GM19099 (cell line): ENCODE measurements around the gene CALML5.

Experiments
- POLR2A ChIP-seq: IDR thresholded peaks from 3 replicates; pipeline ENCODE4 v1.6.1; 2011; ENCODE audit warnings: low read depth; ENCODE audit not compliant: insufficient read length; ENCODE audit errors: extremely low read depth

Gene CALML5

GRCh38 chr10:5490698-5491464 lies 8.5 kb downstream of the CALML5 start:
- no peak for TF ChIP-seq POLR2A

DNA sequence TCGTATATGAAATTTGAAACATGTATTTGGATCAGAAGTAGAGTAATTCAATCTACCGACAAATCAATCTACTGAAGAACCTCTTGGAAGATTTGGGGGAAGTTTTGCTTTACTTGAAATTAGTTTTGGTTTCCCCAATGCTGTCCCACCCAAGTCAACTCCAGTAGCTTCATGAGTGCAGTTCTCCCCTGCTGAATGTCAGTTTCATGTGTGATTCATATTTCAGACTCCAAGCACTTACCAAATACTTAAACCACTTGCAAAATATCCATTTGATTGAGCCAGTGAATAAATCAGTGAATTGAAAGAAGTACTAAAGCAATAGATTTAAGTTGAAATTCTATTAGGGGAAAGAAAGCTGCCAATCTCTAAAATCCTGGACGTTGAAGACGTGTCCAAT lies 9.3 kb downstream of the CALML5 start:
- TF ChIP-seq POLR2A, result no peak

- TF ChIP-seq POLR2A, result no peak
These were observed 10.9 kb downstream of the CALML5 start for GRCh38 chr10:5488272-5489161.

DNA sequence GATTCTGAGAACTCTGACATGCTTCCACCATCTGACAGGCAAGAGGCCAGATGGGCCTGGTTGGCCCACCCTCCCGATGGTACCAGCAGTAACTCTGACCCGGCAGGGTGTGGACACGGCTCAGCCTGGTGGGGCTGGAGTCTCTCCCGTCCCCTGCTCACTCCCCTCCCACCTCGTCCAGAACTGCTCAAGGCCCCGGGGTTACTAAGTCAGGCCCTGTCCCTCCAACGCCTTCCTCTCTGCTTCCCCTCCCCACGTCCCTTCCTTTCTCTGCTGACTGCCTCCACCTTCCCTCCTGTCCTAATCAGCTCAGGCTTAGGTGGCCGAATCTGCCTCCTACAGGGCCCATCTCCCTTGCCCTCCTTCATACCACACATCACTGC lies 12.5 kb downstream of the CALML5 start:
- no peak for TF ChIP-seq POLR2A

DNA sequence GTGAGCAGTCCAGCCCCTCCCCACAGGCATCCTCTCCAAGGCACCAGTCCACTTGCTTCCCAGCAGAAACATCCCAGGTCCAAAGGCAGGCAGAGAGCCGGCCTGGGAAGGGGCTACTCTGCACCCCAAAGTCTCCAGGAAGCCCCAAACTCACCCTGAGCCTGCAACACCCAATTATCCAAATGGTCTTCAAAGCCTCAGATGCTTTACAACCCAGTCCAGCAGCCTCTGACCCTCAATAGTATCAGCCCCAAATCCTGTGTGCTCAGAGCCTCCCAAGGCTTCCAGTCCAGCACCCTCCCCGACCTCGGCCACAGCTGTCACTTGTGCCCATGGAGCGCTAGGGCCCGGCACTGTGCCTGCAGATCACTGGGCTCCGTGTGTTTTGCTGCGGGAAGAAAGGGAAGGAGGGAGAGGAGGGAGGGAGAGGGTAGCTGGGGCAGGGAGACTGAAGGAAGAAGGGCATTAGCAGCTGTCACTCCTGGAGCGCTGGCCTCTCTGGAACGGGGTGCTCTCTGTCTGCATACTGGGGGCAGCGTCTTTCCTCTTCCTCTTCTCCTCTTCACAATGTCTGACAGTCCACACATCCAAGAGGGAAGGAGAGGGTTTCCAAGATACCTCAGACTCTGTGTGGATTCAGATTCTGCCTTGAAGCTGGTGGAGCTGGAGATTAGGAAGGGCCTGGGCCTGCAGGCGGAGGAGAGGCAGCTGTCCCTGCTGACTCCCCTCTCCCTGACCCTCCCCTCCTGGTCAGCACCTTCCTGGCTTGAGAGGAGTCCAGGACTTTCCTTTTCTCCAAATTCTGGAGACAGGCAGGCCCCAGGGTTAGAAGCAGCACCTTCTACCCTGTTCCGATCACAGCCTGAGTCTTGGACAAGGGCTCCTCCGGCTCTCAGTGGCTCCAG lies 13.2 kb downstream of the CALML5 start:
- TF ChIP-seq POLR2A, result no peak

DNA sequence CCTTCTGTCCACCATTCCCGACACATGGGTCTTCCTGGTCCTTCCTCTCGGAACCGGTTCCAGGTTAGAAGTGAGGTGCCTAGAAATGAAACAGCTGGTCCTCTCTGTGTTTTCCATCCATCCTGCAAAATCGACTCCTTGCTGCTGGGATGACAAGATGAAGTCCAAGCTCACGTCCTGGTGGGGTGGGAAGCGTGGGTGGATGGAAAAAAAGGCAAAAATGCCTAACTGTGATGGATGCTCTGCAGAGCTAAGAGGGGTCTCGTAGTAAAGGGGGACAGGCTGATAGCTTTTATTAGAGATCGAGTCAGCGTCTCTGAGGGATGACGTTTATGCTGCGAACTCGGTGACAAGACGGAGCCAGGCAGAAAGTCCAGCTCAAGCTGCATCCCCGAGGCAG lies 14.1 kb downstream of the CALML5 start:
- TF ChIP-seq POLR2A, result no peak

DNA sequence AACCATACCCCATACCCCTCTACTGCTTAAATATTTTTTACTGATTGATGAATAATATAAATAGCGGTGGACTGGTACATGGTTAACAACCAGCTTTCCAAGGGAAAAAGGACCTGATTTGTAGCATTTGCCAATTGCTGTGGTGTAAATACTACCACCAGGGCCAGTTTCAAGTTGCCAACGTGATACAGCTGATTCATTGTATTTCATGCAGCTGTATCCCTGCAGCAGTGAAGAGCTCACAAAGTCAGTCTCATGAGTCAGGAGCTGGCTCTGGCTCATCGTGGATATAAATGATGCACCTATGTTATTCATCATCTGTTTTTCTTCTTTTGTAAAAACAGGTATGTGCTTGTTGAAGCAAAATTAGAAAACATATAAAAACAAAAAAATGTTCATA lies 15.2 kb downstream of the CALML5 start:
- TF ChIP-seq POLR2A, result no peak

DNA sequence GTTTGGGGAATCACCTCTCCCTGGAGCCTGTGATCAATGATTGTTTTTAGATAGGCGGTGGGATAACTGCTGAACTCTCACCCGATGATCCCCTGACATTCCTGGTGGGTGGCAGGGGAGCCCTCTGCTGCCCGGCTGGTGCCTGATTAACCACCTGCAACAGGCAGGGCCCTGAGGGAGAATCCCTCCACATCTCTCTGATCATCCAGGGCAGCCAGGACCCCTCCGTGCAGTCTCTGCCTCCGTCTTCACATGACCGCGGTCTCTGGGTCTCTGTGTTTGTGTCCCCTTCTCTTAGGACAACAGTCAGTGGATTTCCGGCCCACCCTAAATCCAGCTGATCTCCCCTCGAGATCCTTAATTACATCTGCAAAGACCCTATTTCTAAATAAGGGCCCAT lies 17.4 kb downstream of the CALML5 start:
- TF ChIP-seq POLR2A, result no peak

GRCh38 chr10:5481121-5481520 lies 18.2 kb downstream of the CALML5 start:
- TF ChIP-seq POLR2A, result no peak

DNA sequence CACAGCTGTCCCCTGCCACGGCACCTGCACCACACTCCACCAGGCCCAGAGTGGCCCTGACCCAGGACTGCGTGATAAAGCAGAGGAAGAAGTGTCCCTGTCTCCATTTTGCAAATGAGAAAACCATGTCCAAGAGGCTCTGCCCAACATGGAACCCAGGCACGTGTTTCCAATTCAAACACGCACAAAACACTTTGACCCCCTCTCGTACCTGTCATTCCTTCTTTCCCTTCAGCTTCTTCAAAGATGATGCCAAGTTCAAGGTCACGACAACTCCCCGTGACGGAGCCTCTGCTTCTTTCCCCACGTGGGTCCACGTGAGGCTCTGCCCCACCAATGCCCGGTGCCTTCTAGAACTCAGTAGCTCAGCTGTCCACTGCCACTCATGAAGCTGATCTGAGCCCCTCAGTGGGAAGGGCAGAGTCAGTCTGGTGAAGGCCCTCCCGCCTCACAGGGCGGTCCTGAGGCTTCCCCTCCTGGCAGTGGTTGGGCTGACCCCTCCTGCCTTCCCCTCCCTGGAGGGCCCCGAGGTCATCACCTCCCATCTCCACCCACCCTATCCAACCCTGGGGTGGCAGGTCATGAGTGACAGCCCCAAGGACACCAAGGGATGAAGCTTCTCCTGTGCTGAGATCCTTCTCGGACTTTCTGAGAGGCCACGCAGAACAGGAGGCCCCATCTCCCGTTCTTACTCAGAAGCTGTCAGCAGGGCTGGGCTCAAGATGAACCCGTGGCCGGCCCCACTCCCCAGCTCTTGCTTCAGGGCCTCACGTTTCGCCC lies 19.0 kb downstream of the CALML5 start:
- TF ChIP-seq POLR2A, result no peak

- no peak for TF ChIP-seq POLR2A
These were observed 19.7 kb downstream of the CALML5 start for GRCh38 chr10:5479481-5480161.

DNA sequence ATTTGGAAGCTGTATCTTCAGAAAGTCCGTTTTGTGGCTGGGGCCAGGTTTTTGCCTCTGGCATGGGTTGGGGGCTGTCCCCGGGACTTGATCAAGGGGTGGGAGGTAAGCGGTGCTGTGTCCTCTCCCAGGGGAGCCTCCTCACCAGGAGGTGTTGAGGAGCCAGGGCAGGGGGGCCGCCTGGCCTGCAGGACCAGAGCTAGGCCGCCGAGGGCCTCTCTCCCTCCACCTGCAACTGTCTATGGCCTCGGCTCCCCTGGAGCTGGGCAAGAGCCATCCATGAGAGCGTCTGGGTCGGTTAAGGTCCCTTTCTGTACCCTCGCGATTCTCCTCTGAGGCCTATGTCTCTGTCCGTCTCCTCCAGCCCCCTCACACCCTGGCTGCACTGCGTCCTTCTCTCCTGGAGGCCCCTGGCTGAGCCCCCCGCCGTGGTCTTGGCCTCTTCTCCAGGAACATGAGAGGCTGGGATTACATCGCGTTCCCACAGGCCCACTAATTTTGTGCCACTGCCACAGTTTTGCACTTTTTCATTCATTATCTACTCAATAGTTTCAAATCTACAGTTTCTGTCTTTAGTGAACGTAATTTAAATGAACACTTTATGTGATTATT lies 20.6 kb downstream of the CALML5 start:
- TF ChIP-seq POLR2A, result no peak

DNA sequence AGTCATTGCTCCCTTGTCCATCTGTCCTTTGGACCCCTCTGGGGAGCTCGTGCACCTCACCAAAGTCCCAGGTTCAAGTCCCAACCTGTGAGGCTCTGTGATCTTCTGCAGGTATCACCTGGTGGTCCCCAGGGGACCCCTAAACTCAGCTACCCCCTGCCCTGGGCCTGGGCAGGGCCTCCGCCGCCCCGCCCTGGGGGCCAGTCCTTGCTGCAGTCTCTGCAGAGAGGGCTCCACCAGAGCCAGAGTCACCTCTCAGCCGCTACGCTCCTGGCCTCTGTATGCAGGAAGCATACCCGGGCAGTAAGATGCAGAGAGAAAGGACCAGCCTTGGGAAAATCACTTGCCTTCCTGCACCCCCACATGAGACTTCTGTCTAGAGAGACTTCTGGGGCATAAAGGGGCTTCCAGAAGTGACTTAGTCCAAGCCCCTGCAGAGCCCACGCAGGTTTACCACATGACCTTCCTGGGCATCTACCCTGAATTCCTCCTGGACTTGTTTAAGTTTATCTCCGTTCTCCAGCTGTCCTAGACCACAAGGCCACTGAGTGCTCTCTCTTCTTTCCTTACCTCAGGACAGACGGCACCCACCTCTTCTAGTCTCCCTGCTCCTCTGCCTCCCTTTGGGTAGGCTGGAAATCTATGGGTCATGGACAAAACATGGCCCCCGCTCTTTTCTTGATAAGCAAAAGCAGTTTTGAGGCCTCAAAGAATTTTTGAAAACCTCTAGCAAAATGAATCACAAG lies 21.2 kb downstream of the CALML5 start:
- TF ChIP-seq POLR2A, result no peak
